22Rv1 (cell line): ENCODE measurements around the gene B3GLCT.

Experiments
- CTCF ChIP-seq: fragments of 450-650 bp; IDR thresholded peaks from 2 replicates; pipeline ENCODE4 v1.5.1; 2017; ENCODE audit warnings: mild to moderate bottlenecking
- ZFX ChIP-seq: fragments of 450-650 bp; IDR thresholded peaks from 2 replicates; pipeline ENCODE4 v1.6.1; 2017; ENCODE audit warnings: antibody characterized with exemption, borderline replicate concordance

GRCh38 chr13:31192306-31192705 is 7.5 kb upstream of the B3GLCT start:
- TF ChIP-seq CTCF (no peak), ZFX (no peak)
